ENCODE data around the gene FBP2.

DNA sequence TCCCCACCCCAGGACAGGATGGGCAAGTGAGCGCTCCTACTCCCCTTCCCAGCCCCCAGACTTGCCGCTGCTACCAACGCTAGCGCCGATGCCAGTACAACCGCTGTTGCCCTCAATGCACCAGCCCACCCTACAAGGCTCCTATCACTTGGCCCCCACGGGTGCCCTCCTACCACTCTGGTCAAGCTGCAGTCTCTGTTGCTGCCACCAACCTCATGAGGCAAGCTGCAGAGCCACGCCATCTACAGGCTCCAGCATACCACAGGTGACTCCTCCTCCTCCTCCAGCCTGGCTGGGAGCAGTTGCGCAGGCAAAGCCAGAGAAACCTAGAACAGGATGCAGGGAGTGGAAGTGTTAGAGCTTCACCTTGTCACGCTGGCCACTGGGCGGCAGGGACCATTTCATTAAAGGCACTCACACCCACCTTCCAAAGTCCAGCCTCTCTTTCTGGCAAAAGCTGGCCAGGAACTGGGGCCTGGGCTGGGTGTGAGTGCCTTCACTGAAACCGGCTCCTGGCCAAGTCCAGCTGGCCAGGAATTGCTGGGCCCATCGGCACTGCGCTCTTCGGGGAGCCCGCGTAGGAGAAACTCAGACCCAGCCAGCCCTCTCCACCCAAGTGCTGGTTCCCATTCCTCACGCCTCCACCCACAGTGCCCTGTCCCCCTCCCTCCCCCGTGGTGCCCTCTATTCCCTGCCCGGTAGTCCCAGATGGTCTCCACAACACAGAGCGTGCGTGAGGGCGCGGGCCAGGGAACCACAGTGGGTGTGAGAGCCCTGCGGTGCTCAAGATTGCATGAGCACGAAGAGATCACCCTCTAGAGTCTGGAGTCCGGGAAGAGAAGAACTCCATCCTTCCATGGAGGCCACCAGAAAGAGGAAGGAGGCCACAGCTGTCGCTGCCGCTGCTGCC lies 40.3 kb downstream of the FBP2 start:
- TF ChIP-seq, protein P1, sequence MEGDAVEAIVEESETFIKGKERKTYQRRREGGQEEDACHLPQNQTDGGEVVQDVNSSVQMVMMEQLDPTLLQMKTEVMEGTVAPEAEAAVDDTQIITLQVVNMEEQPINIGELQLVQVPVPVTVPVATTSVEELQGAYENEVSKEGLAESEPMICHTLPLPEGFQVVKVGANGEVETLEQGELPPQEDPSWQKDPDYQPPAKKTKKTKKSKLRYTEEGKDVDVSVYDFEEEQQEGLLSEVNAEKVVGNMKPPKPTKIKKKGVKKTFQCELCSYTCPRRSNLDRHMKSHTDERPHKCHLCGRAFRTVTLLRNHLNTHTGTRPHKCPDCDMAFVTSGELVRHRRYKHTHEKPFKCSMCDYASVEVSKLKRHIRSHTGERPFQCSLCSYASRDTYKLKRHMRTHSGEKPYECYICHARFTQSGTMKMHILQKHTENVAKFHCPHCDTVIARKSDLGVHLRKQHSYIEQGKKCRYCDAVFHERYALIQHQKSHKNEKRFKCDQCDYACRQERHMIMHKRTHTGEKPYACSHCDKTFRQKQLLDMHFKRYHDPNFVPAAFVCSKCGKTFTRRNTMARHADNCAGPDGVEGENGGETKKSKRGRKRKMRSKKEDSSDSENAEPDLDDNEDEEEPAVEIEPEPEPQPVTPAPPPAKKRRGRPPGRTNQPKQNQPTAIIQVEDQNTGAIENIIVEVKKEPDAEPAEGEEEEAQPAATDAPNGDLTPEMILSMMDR (conservative IDR thresholded peaks at IDR 0.05), result no peak
- no peak for TF ChIP-seq ZFX (IDR thresholded peaks at IDR 0.05)

Measured in C4-2B (cell line).